Bronchial epithelial cell (primary cell): ENCODE measurements around the gene CUTA. TPM values are rescaled to one million over a fixed set of nuclear protein-coding genes. Genes with fewer than 3 reads are reported as not detected.
"Not testable (repeated sequence)": the region's sequence is repeated elsewhere in the genome, so short reads cannot be mapped to it uniquely, and the experiment has no call there.

Experiments
- DNase-seq: peaks from one replicate; pipeline ENCODE4 v3.0.0-alpha.2; 2010; ENCODE audit warnings: low read depth
- FAIRE-seq: peaks from 2 replicates; lab custom pipeline; 2011; peaks lifted over from hg19 to GRCh38; lab: Jason Lieb, UNC
- H3K27me3 ChIP-seq: 2 replicates; pipeline ENCODE4 v1.5.1; 2011; ENCODE audit warnings: low read length; ENCODE audit not compliant: control insufficient read depth, insufficient read depth
- H3K36me3 ChIP-seq: 2 replicates; pipeline ENCODE4 v1.5.1; 2011; ENCODE audit warnings: low read length; ENCODE audit not compliant: control insufficient read depth, insufficient read depth
- H3K4me3 ChIP-seq: 2 replicates; pipeline ENCODE4 v1.5.1; 2011; ENCODE audit warnings: mild to moderate bottlenecking, low read depth, low read length, control low read depth
- CTCF ChIP-seq: IDR thresholded peaks from 2 replicates; pipeline ENCODE4 v1.5.1; 2011; ENCODE audit warnings: mild to moderate bottlenecking, moderate library complexity, low read length, control low read depth, inconsistent platforms; ENCODE audit not compliant: insufficient read depth, severe bottlenecking
- total RNA-seq: library from RNA; depleted of rRNA; stranded (reverse); fragments of >200 nt; gene quantifications from 2 replicates; pipeline ENCODE4 v1.2.1, GENCODE V29; 2014

The CUTA gene
- total RNA-seq, 1 donor from 2014 or later: 37.1 TPM

GRCh38 chr6:33407132-33407718 lies 10.7 kb downstream of the CUTA start:
- no peaks in the 10 kb centered on the region for H3K27me3 ChIP-seq
- peak; percentile 36 for TF ChIP-seq CTCF
- FAIRE-seq (no peak), DNase-seq (peak; percentile 60)
- no peak overlapping the region for H3K4me3 ChIP-seq
- H3K36me3 ChIP-seq: peaks cover 4% of the 10 kb centered on the region

- FAIRE-seq (no peak), DNase-seq (no peak)
- Histone ChIP-seq H3K36me3 (peaks cover 4% of the 10 kb centered on the region), H3K27me3 (no peaks in the 10 kb centered on the region), H3K4me3 (no peak overlapping the region)
- TF ChIP-seq CTCF: no peak
These were observed 11.8 kb downstream of the CUTA start for GRCh38 chr6:33406126-33406525.

- no peak for TF ChIP-seq CTCF
- DNase-seq (no peak), FAIRE-seq (no peak)
- Histone ChIP-seq H3K36me3 (peaks cover 4% of the 10 kb centered on the region), H3K4me3 (no peak overlapping the region), H3K27me3 (no peaks in the 10 kb centered on the region)
These were observed 12.4 kb downstream of the CUTA start for GRCh38 chr6:33405386-33405940.

- no peak overlapping the region for H3K4me3 ChIP-seq
- no peaks in the 10 kb centered on the region for H3K27me3 ChIP-seq
- no peak for FAIRE-seq
- no peak for TF ChIP-seq CTCF
- H3K36me3 ChIP-seq: peaks cover 4% of the 10 kb centered on the region
- no peak for DNase-seq
These were observed 13.0 kb downstream of the CUTA start for GRCh38 chr6:33404884-33405283.

GRCh38 chr6:33399881-33400280 lies 18.0 kb downstream of the CUTA start:
- FAIRE-seq, DNase-seq, H3K4me3 ChIP-seq, H3K36me3 ChIP-seq, H3K27me3 ChIP-seq: not testable (repeated sequence)

- not testable (repeated sequence) for H3K4me3 ChIP-seq, FAIRE-seq, H3K27me3 ChIP-seq, H3K36me3 ChIP-seq, DNase-seq
These were observed 19.3 kb downstream of the CUTA start for GRCh38 chr6:33398601-33399000.

GRCh38 chr6:33397541-33397940 lies 20.4 kb downstream of the CUTA start:
- FAIRE-seq (no peak), DNase-seq (no peak)
- TF ChIP-seq CTCF: no peak
- Histone ChIP-seq H3K36me3 (no peaks in the 10 kb centered on the region), H3K27me3 (no peaks in the 10 kb centered on the region), H3K4me3 (no peak overlapping the region)
